Gastroesophageal sphincter (tissue), 4 donors: ENCODE results near the gene CCDC106. TPM values are rescaled to one million over a fixed set of nuclear protein-coding genes. Genes with fewer than 3 reads are reported as not detected.

Source experiments
- ATAC-seq: fragments of 150-250 bp; one replicate; pipeline ENCODE4 v1.9.1; 2016; ENCODE audit warnings: mild to moderate bottlenecking, moderate library complexity
- H3K27ac ChIP-seq, 4 donors: fragments of 200-600 bp; sonication (generic) in 3 of 4; 1 replicate in 3 of 4; 2 replicates in 1 of 4; pipeline ENCODE4 v1.5.1; 2016 to 2019
- H3K27me3 ChIP-seq: fragments of 200-600 bp; sonication (generic); one replicate; pipeline ENCODE4 v1.5.1; 2019
- H3K36me3 ChIP-seq, 2 donors: fragments of 200-600 bp; sonication (generic); one replicate each; pipeline ENCODE4 v1.5.1; 2019; ENCODE audit warnings: control low read depth in 1 of 2
- H3K4me1 ChIP-seq, 3 donors: fragments of 200-600 bp; sonication (generic); 1 replicate in 2 of 3; 2 replicates in 1 of 3; pipeline ENCODE4 v1.5.1; 2016 to 2019; ENCODE audit warnings: control low read depth in 2 of 3
- H3K4me3 ChIP-seq, 2 donors: fragments of 200-600 bp; sonication (generic); one replicate each; pipeline ENCODE4 v1.5.1; 2019; ENCODE audit warnings: mild to moderate bottlenecking in 1 of 2, moderate library complexity in 1 of 2
- H3K9me3 ChIP-seq, 3 donors: fragments of 200-600 bp; sonication (generic); one replicate each; pipeline ENCODE4 v1.5.1; 2017 to 2019; ENCODE audit warnings: control low read depth in 2 of 3
- EP300 ChIP-seq: sonication (generic); formaldehyde crosslinking; IDR thresholded peaks from one replicate; pipeline ENCODE4 v1.6.1; 2017; ENCODE audit warnings: antibody characterized with exemption, mild to moderate bottlenecking
- POLR2A ChIP-seq, 2 donors: fragments of 450-650 bp; IDR thresholded peaks; one replicate each; pipeline ENCODE4 v1.6.1; 2017; ENCODE audit warnings: antibody characterized with exemption in 2 of 2, mild to moderate bottlenecking in 2 of 2, moderate library complexity in 1 of 2
- POLR2AphosphoS5 ChIP-seq: sonication (generic); formaldehyde crosslinking; IDR thresholded peaks from one replicate; pipeline ENCODE4 v1.6.1; 2017; ENCODE audit warnings: antibody characterized with exemption
- WGBS, 2 donors: methylation state at CpG; one replicate each; pipeline ENCODE4 v1.1.5; 2018; ENCODE audit warnings: low coverage in 1 of 2; 5-methylcytosine and 5-hydroxymethylcytosine counted together
- total RNA-seq, 4 donors: library from RNA; depleted of rRNA; stranded (reverse); fragments of >200 nt; gene quantifications; one replicate each; pipeline ENCODE4 v1.1.0, GENCODE V29; 2016
- TF ChIP-seq, protein P1 (sequence below), 4 experiments: fragments of 200-600 bp in 2 of 4; fragments of 450-650 bp in 2 of 4; sonication (generic) in 1 of 4; IDR thresholded peaks; one replicate each; pipeline ENCODE4 v1.5.1; 2017 to 2019; ENCODE audit warnings: antibody characterized with exemption in 4 of 4, mild to moderate bottlenecking in 2 of 4, moderate library complexity in 2 of 4

CCDC106 gene
- total RNA-seq, 4 donors from 2014 or later = 11.4 to 28.5 (median 15.5) TPM

DNA sequence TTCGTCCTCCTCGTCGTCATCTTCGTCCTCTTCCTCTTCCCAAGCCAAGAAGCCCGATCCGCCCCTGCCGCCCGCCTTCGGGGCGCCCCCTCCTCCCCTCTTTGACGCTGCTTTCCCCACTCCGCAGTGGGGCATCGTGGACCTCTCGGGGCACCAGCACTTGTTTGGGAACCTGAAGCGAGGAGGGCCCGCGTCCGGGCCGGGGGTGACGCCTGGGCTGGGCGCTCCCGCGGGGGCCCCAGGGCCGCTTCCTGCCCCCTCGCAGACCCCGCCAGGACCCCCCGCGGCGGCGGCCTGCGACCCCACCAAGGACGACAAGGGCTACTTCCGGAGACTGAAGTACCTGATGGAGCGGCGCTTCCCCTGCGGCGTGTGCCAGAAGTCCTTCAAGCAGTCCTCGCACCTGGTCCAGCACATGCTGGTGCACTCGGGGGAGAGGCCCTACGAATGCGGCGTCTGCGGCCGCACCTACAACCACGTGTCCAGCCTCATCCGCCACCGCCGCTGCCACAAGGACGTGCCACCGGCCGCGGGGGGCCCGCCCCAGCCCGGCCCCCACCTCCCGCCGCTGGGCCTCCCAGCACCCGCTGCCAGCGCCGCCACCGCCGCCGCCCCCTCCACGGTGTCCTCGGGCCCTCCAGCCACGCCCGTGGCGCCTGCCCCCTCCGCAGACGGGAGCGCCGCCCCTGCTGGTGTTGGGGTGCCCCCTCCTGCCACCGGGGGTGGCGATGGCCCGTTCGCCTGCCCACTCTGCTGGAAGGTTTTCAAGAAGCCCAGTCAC, 33.9 kb upstream of the CCDC106 start:
- TF ChIP-seq, protein P1, sequence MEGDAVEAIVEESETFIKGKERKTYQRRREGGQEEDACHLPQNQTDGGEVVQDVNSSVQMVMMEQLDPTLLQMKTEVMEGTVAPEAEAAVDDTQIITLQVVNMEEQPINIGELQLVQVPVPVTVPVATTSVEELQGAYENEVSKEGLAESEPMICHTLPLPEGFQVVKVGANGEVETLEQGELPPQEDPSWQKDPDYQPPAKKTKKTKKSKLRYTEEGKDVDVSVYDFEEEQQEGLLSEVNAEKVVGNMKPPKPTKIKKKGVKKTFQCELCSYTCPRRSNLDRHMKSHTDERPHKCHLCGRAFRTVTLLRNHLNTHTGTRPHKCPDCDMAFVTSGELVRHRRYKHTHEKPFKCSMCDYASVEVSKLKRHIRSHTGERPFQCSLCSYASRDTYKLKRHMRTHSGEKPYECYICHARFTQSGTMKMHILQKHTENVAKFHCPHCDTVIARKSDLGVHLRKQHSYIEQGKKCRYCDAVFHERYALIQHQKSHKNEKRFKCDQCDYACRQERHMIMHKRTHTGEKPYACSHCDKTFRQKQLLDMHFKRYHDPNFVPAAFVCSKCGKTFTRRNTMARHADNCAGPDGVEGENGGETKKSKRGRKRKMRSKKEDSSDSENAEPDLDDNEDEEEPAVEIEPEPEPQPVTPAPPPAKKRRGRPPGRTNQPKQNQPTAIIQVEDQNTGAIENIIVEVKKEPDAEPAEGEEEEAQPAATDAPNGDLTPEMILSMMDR (IDR thresholded peaks at IDR 0.05) = no peak
- no peak for TF ChIP-seq POLR2AphosphoS5
- TF ChIP-seq EP300 = no peak
- no peak for TF ChIP-seq POLR2A (IDR thresholded peaks at IDR 0.05)
- Histone ChIP-seq H3K27ac (no peak overlapping the region), H3K9me3 (no peaks in the 10 kb centered on the region), H3K36me3 (peaks cover 0 to 69% of the 10 kb centered on the region in 2 donors), H3K4me3 (no peak overlapping the region), H3K27me3 (no peaks in the 10 kb centered on the region), H3K4me1 (peaks cover 0 to 34% (median 5%) of the 10 kb centered on the region in 3 donors)
- 92% methylated on average over 6 of the region's 75 CpGs; no CpG with 5 or more reads in 1 of the 2 donors for WGBS, 2 donors
- ATAC-seq = no peak

DNA sequence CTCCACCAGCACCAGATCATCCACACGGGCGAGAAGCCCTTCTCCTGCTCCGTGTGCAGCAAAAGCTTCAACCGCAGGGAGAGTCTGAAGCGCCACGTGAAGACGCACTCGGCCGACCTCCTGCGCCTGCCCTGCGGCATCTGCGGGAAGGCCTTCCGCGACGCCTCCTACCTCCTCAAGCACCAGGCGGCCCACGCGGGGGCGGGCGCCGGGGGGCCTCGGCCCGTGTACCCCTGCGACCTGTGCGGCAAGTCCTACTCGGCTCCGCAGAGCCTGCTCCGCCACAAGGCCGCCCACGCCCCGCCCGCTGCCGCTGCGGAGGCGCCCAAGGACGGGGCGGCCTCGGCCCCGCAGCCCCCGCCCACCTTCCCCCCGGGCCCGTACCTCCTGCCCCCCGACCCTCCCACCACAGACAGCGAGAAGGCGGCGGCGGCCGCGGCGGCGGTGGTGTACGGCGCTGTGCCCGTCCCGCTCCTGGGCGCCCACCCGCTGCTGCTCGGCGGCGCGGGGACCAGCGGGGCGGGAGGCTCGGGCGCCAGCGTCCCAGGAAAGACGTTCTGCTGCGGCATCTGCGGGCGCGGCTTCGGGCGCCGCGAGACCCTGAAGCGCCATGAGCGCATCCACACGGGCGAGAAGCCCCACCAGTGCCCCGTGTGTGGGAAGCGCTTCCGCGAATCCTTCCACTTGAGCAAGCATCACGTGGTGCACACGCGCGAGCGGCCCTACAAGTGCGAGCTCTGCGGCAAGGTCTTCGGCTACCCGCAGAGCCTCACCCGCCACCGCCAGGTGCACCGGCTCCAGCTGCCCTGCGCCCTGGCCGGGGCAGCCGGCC, 33.1 kb upstream of the CCDC106 start:
- Histone ChIP-seq H3K4me3 (no peak overlapping the region), H3K27ac (no peak overlapping the region), H3K27me3 (no peaks in the 10 kb centered on the region), H3K9me3 (no peaks in the 10 kb centered on the region), H3K36me3 (peaks cover 0 to 61% of the 10 kb centered on the region in 2 donors), H3K4me1 (peaks cover 0 to 42% (median 5%) of the 10 kb centered on the region in 3 donors)
- no CpG with 5 or more reads among the region's 98 CpGs for WGBS, 2 donors
- no peak for TF ChIP-seq EP300
- TF ChIP-seq POLR2A (IDR thresholded peaks at IDR 0.05) = no peak
- TF ChIP-seq, protein P1 (IDR thresholded peaks at IDR 0.05) = no peak
- no peak for TF ChIP-seq POLR2AphosphoS5
- no peak for ATAC-seq

DNA sequence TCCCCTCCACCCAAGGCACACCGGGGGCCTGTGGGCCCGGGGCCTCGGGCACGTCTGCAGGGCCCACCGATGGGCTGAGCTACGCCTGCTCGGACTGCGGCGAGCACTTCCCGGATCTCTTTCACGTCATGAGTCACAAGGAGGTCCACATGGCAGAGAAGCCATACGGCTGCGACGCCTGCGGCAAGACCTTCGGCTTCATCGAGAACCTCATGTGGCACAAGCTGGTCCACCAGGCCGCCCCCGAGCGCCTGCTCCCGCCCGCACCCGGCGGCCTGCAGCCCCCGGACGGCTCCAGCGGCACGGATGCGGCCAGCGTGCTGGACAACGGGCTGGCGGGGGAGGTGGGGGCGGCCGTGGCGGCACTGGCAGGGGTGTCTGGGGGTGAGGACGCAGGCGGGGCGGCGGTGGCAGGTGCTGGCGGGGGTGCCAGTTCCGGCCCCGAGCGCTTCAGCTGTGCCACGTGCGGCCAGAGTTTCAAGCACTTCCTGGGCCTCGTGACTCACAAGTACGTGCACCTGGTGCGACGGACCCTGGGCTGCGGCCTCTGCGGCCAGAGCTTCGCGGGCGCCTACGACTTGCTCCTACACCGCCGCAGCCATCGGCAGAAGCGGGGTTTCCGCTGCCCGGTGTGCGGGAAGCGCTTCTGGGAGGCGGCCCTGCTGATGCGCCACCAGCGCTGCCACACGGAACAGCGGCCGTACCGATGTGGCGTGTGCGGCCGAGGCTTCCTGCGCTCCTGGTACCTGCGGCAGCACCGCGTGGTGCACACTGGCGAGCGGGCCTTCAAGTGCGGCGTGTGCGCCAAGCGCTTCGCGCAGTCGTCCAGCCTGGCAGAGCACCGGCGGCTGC, 32.2 kb upstream of the CCDC106 start:
- peaks cover 0 to 56% of the 10 kb centered on the region in 2 donors for H3K36me3 ChIP-seq
- TF ChIP-seq, protein P1 (IDR thresholded peaks at IDR 0.05) = no peak
- no peak for TF ChIP-seq POLR2AphosphoS5
- no peak for TF ChIP-seq EP300
- TF ChIP-seq POLR2A (IDR thresholded peaks at IDR 0.05) = no peak
- no peaks in the 10 kb centered on the region for H3K27me3 ChIP-seq
- WGBS, 2 donors = 100% methylated on average over 1 to 2 of the region's 88 CpGs
- no peaks in the 10 kb centered on the region for H3K9me3 ChIP-seq
- ATAC-seq = no peak
- H3K4me3 ChIP-seq = no peak overlapping the region
- peaks cover 0 to 35% (median 5%) of the 10 kb centered on the region in 3 donors for H3K4me1 ChIP-seq
- no peak overlapping the region for H3K27ac ChIP-seq

DNA sequence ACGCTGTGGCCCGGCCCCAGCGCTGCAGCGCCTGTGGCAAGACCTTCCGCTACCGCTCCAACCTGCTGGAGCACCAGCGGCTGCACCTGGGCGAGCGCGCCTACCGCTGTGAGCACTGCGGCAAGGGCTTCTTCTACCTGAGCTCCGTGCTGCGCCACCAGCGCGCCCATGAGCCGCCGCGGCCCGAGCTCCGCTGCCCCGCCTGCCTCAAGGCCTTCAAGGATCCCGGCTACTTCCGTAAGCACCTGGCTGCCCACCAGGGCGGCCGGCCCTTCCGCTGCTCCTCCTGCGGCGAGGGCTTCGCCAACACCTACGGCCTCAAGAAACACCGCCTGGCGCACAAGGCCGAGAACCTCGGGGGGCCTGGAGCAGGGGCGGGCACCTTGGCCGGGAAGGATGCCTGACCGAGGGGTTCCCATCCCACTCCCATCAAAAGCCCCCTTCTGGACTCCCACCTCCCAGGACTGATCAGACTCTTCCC, 31.6 kb upstream of the CCDC106 start:
- ATAC-seq = no peak
- WGBS, 2 donors = 99% methylated on average over 13 of the region's 38 CpGs; no CpG with 5 or more reads in 1 of the 2 donors
- Histone ChIP-seq H3K9me3 (no peaks in the 10 kb centered on the region), H3K36me3 (peaks cover 0 to 62% of the 10 kb centered on the region in 2 donors), H3K4me1 (peaks cover 0 to 28% (median 2%) of the 10 kb centered on the region in 3 donors), H3K27me3 (no peaks in the 10 kb centered on the region), H3K27ac (no peak overlapping the region), H3K4me3 (no peak overlapping the region)
- TF ChIP-seq POLR2AphosphoS5 = no peak
- TF ChIP-seq, protein P1 (IDR thresholded peaks at IDR 0.05) = no peak
